Fibroblast of skin of right biceps (primary cell): Measurements from ENCODE around the gene THBS2.
"Not testable (repeated sequence)": the region's sequence is repeated elsewhere in the genome, so short reads cannot be mapped to it uniquely, and the experiment has no call there.

ENCODE experiments used
- DNase-seq: peaks from one replicate; pipeline ENCODE4 v3.0.0-alpha.2; 2013

THBS2 gene

GRCh38 chr6:169271158-169271876 is 17.7 kb upstream of the THBS2 start:
- no peak for DNase-seq

- DNase-seq: not testable (repeated sequence)
Measured at GRCh38 chr6:169270077-169270380, 16.4 kb upstream of the THBS2 start.

- DNase-seq: peak; percentile 51
Measured at GRCh38 chr6:169269180-169270076, 15.8 kb upstream of the THBS2 start.

- no peak for DNase-seq
Measured at GRCh38 chr6:169268276-169268675, 14.6 kb upstream of the THBS2 start.

- peak; percentile 71 for DNase-seq
Measured at GRCh38 chr6:169266746-169267591, 13.3 kb upstream of the THBS2 start.

GRCh38 chr6:169266261-169266660 is 12.6 kb upstream of the THBS2 start:
- DNase-seq: no peak

GRCh38 chr6:169265486-169266131 is 12.0 kb upstream of the THBS2 start:
- no peak for DNase-seq

GRCh38 chr6:169263836-169264608 is 10.4 kb upstream of the THBS2 start:
- peak; percentile 40 for DNase-seq

- peak; percentile 38 for DNase-seq
Measured at GRCh38 chr6:169263374-169263773, 9.7 kb upstream of the THBS2 start.

- DNase-seq: not testable (repeated sequence)
Measured at GRCh38 chr6:169262602-169263001, 9.0 kb upstream of the THBS2 start.

GRCh38 chr6:169256518-169256917 is 2.9 kb upstream of the THBS2 start:
- no peak for DNase-seq

GRCh38 chr6:169256061-169256460 is 2.4 kb upstream of the THBS2 start:
- DNase-seq: no peak

- no peak for DNase-seq
Measured at GRCh38 chr6:169255643-169256042, 2.0 kb upstream of the THBS2 start.

- no peak for DNase-seq
Measured at GRCh38 chr6:169254456-169255316, 1.0 kb upstream of the THBS2 start.

- peak; percentile 33 for DNase-seq
Measured at GRCh38 chr6:169252505-169253189, 999 bp downstream of the THBS2 start.

- DNase-seq: no peak
Measured at GRCh38 chr6:169251822-169252504, 1.7 kb downstream of the THBS2 start.

GRCh38 chr6:169251371-169251802 is 2.3 kb downstream of the THBS2 start:
- DNase-seq: no peak

- DNase-seq: peak; percentile 86
Measured at GRCh38 chr6:169250660-169251059, 3.0 kb downstream of the THBS2 start.

GRCh38 chr6:169249057-169249456 is 4.6 kb downstream of the THBS2 start:
- DNase-seq: no peak

GRCh38 chr6:169248521-169248971 is 5.1 kb downstream of the THBS2 start:
- no peak for DNase-seq
